Esophagus muscularis mucosa (tissue), 4 donors: Measurements from ENCODE around the gene SLC9A8.

ENCODE experiments used
- CTCF ChIP-seq, 3 experiments: fragments of 200-600 bp in 2 of 3; fragments of 450-650 bp in 1 of 3; sonication (generic) in 2 of 3; IDR thresholded peaks; one replicate each; pipeline ENCODE4 v1.5.1; 2017 to 2019; ENCODE audit warnings: antibody characterized with exemption in 3 of 3, mild to moderate bottlenecking in 2 of 3, moderate library complexity in 1 of 3
- EP300 ChIP-seq: sonication (generic); formaldehyde crosslinking; IDR thresholded peaks from one replicate; pipeline ENCODE4 v1.6.1; 2017; ENCODE audit warnings: antibody characterized with exemption
- POLR2A ChIP-seq: fragments of 450-650 bp; IDR thresholded peaks from one replicate; pipeline ENCODE4 v1.6.1; 2017; ENCODE audit warnings: antibody characterized with exemption, moderate library complexity, mild to moderate bottlenecking, low read depth

GRCh38 chr20:49825521-49826033, 12.9 kb downstream of the SLC9A8 start:
- no peak for TF ChIP-seq POLR2A
- no peak for TF ChIP-seq CTCF (IDR thresholded peaks at IDR 0.05)
- TF ChIP-seq EP300: no peak
